ENCODE results near the gene LRRC37A2.
"Not testable (repeated sequence)": the region's sequence is repeated elsewhere in the genome, so short reads cannot be mapped to it uniquely, and the experiment has no call there.

GRCh38 chr17:46499437-46500139, 12.7 kb upstream of the LRRC37A2 start:
- not testable (repeated sequence) for TF ChIP-seq CTCF (conservative IDR thresholded peaks at IDR 0.05 in 1 of 2, IDR thresholded peaks at IDR 0.05 in 1 of 2; ENCODE audit: low read depth in 1 of 2, low read length in 2 of 2); EZH2 (IDR thresholded peaks at IDR 0.05; ENCODE audit: low read length, missing control alignments)
